ENCODE results near the gene PTPRN2. TPM values are rescaled to one million over a fixed set of nuclear protein-coding genes. Genes with fewer than 3 reads are reported as not detected.
"Not testable (repeated sequence)": the region's sequence is repeated elsewhere in the genome, so short reads cannot be mapped to it uniquely, and the experiment has no call there.

The PTPRN2 gene
- total and polyA plus RNA-seq, 7 donors = 3.2 to 7.1 (median 5.5) TPM

- Histone ChIP-seq H3K9me3 (no peaks in the 10 kb centered on the region), H3K4me3 (no peak overlapping the region), H3K4me1 (no peaks in the 10 kb centered on the region), H3K36me3 (no peaks in the 10 kb centered on the region), H3K27me3 (no peaks in the 10 kb centered on the region), H3K27ac (no peak overlapping the region)
- 94 to 95% methylated on average over 17 of the region's 17 CpGs for WGBS, 2 donors
- DNase-seq = no peak
- TF ChIP-seq POLR2AphosphoS5 (IDR thresholded peaks at IDR 0.05) (no peak), POLR2A (IDR thresholded peaks at IDR 0.05) (no peak), CTCF (IDR thresholded peaks at IDR 0.05) (no peak), EP300 (IDR thresholded peaks at IDR 0.05) (no peak)
- intact Hi-C loops (cut with DNase I) = no loop called here
Observed at GRCh38 chr7:158422196-158422886, 165.3 kb downstream of the PTPRN2 start.

- no peak overlapping the region for H3K27ac ChIP-seq
- intact Hi-C loops (cut with DNase I) = no loop called here
- no peak for DNase-seq
- 75 to 84% methylated on average over 7 of the region's 7 CpGs for WGBS, 2 donors
- no peaks in the 10 kb centered on the region for H3K4me1 ChIP-seq
- no peaks in the 10 kb centered on the region for H3K27me3 ChIP-seq
- no peak overlapping the region for H3K4me3 ChIP-seq
- H3K36me3 ChIP-seq = no peaks in the 10 kb centered on the region
- TF ChIP-seq POLR2AphosphoS5 (IDR thresholded peaks at IDR 0.05) = no peak
- TF ChIP-seq POLR2A (IDR thresholded peaks at IDR 0.05) = no peak
- TF ChIP-seq CTCF (IDR thresholded peaks at IDR 0.05) = no peak
- TF ChIP-seq EP300 (IDR thresholded peaks at IDR 0.05) = no peak
- H3K9me3 ChIP-seq = no peaks in the 10 kb centered on the region
Observed at GRCh38 chr7:158421361-158421760, 166.3 kb downstream of the PTPRN2 start.

GRCh38 chr7:158420591-158421340 is 166.9 kb downstream of the PTPRN2 start:
- Histone ChIP-seq H3K27ac (no peak overlapping the region), H3K9me3 (no peaks in the 10 kb centered on the region), H3K4me3 (no peak overlapping the region), H3K27me3 (no peaks in the 10 kb centered on the region), H3K36me3 (no peaks in the 10 kb centered on the region), H3K4me1 (no peaks in the 10 kb centered on the region)
- intact Hi-C loops (cut with DNase I) = no loop called here
- 90 to 94% methylated on average over 16 of the region's 16 CpGs for WGBS, 2 donors
- no peak for DNase-seq
- no peak for TF ChIP-seq POLR2AphosphoS5 (IDR thresholded peaks at IDR 0.05)
- no peak for TF ChIP-seq CTCF (IDR thresholded peaks at IDR 0.05)
- no peak for TF ChIP-seq EP300 (IDR thresholded peaks at IDR 0.05)
- TF ChIP-seq POLR2A (IDR thresholded peaks at IDR 0.05) = no peak

GRCh38 chr7:158419238-158419785 is 168.3 kb downstream of the PTPRN2 start:
- H3K27ac ChIP-seq = no peak overlapping the region
- no peaks in the 10 kb centered on the region for H3K36me3 ChIP-seq
- intact Hi-C loops (cut with DNase I) = no loop called here
- WGBS, 2 donors = 81 to 91% methylated on average over 13 of the region's 13 CpGs
- H3K4me1 ChIP-seq = peaks cover 0 to 7% (median 0%) of the 10 kb centered on the region in 4 donors
- no peaks in the 10 kb centered on the region for H3K9me3 ChIP-seq
- no peak overlapping the region for H3K4me3 ChIP-seq
- TF ChIP-seq POLR2AphosphoS5 (IDR thresholded peaks at IDR 0.05) = no peak
- TF ChIP-seq POLR2A (IDR thresholded peaks at IDR 0.05) = no peak
- TF ChIP-seq CTCF (IDR thresholded peaks at IDR 0.05) = no peak
- no peaks in the 10 kb centered on the region for H3K27me3 ChIP-seq
- no peak for DNase-seq

GRCh38 chr7:158418395-158418794 is 169.2 kb downstream of the PTPRN2 start:
- intact Hi-C loops (cut with DNase I); H3K9me3 ChIP-seq; H3K27me3 ChIP-seq; DNase-seq; H3K4me1 ChIP-seq; H3K27ac ChIP-seq; H3K4me3 ChIP-seq; H3K36me3 ChIP-seq: not testable (repeated sequence)
- 91 to 92% methylated on average over 14 of the region's 14 CpGs for WGBS, 2 donors

Measured in sigmoid colon (tissue), 7 donors.